ENCODE results near the gene KLHL35.

Gene KLHL35

DNA sequence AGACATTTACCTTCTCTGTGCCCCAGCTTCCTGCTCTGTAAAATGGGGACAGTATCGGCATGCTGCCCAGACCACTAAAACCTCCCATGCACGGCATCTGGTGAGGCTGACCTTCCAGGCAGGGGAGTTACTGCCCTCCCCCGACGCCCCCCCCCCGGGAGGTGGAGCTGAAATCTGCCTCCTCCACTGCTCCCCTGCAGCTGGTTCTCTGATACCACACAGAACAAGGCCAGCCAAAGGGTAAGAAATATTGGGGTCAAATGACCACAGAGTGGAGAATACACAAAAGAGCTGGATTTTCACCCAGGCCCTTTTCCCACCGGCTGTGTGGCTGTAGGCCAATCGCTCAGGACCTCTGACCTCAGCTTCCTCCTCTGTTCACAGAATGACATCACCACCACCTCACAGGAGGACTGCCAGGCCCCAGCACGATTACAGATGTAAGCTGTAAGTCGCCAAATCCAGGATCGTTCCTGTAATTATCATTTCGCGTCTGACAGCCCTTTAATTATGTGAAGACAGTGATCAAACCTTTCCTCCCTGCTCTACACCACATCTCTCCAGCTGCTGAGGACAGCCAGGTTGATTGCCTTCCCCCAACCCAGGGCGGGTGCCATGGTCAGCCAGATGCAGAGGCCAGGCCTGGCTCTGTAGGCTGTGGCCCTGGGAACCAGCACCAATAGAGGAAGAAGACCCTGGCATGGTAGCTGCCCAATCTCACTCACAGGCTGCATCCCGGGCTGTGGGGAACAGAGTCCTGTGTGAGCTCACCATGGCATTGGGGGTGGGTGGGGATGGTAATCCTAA is 35.7 kb upstream of the KLHL35 start:
- ChIA-PET POLR2A (no interaction called here), CTCF (interaction anchor here (0.8 to 1.2 kb wide), 3 partner anchors 13 to 63 kb away, joined by 3 to 5 read pairs (median 3); no protein-coding TSS in a partner anchor)
- Histone ChIP-seq H3K9me3 (ENCODE audit: control extremely low read depth in 1 of 5, control insufficient read depth in 4 of 5, insufficient read depth in 2 of 5, low read depth in 1 of 5, low read length in 4 of 5) (no peaks in the 10 kb centered on the region), H3K4me3 (ENCODE audit: control insufficient read depth in 1 of 7, extremely low read depth in 1 of 7, insufficient read depth in 4 of 7, low read depth in 2 of 7, low read length in 6 of 7) (no peak overlapping the region), H3K36me3 (ENCODE audit: control insufficient read depth in 4 of 4, insufficient read depth in 4 of 4, low read length in 3 of 4) (no peaks in the 10 kb centered on the region), H3K4me1 (ENCODE audit: control extremely low read depth in 1 of 4, control insufficient read depth in 4 of 4, insufficient read depth in 4 of 4, low read length in 3 of 4) (peaks cover 0 to 10% (median 0%) of the 10 kb centered on the region in 4 experiments), H3K27ac (ENCODE audit: insufficient read depth in 1 of 2, low read depth in 1 of 2, low read length in 2 of 2, poor library complexity in 1 of 2, severe bottlenecking in 2 of 2) (no peak overlapping the region), H3K27me3 (replicated peaks in 2 of 5; ENCODE audit: control insufficient read depth in 4 of 5, insufficient read depth in 5 of 5, low read length in 4 of 5) (no peaks in the 10 kb centered on the region)
- no peak for DNase-seq
- 97% methylated on average over 10 of the region's 14 CpGs for WGBS (ENCODE audit: insufficient coverage)

DNA sequence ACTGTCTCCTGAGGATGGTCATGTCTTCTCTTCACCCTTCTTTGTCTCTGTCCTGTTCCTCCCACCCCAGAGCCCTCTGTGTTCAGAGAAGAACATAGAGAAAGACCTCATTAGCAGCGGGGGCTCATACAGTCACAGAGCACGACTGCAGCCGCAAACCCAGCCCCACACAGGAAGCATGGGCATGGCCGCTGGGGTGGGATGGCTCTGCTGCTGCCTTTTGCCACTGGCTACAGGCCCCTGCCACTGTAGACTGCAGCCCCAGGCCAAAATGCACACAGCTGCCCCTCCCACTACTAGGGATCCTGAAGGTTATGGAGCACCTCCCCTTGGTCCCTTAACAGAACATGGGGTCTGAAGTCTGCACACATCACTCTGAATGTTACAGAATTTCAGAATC is 34.9 kb upstream of the KLHL35 start:
- CTCF ChIA-PET, result interaction anchor here (1.2 kb wide), 1 partner anchor 12 kb away, joined by 3 read pairs; no protein-coding TSS in a partner anchor
- H3K4me3 ChIP-seq (ENCODE audit: control insufficient read depth in 1 of 7, extremely low read depth in 1 of 7, insufficient read depth in 4 of 7, low read depth in 2 of 7, low read length in 6 of 7), result no peak overlapping the region
- H3K9me3 ChIP-seq (ENCODE audit: control extremely low read depth in 1 of 5, control insufficient read depth in 4 of 5, insufficient read depth in 2 of 5, low read depth in 1 of 5, low read length in 4 of 5), result no peaks in the 10 kb centered on the region
- no peaks in the 10 kb centered on the region for H3K36me3 ChIP-seq (ENCODE audit: control insufficient read depth in 4 of 4, insufficient read depth in 4 of 4, low read length in 3 of 4)
- no peaks in the 10 kb centered on the region for H3K27me3 ChIP-seq (replicated peaks in 2 of 5; ENCODE audit: control insufficient read depth in 4 of 5, insufficient read depth in 5 of 5, low read length in 4 of 5)
- DNase-seq, result no peak
- H3K27ac ChIP-seq (ENCODE audit: insufficient read depth in 1 of 2, low read depth in 1 of 2, low read length in 2 of 2, poor library complexity in 1 of 2, severe bottlenecking in 2 of 2), result no peak overlapping the region
- POLR2A ChIA-PET, result no interaction called here
- 74% methylated on average over 4 of the region's 4 CpGs for WGBS (ENCODE audit: insufficient coverage)
- H3K4me1 ChIP-seq (ENCODE audit: control extremely low read depth in 1 of 4, control insufficient read depth in 4 of 4, insufficient read depth in 4 of 4, low read length in 3 of 4), result peaks cover 0 to 15% (median 1%) of the 10 kb centered on the region in 4 experiments

DNA sequence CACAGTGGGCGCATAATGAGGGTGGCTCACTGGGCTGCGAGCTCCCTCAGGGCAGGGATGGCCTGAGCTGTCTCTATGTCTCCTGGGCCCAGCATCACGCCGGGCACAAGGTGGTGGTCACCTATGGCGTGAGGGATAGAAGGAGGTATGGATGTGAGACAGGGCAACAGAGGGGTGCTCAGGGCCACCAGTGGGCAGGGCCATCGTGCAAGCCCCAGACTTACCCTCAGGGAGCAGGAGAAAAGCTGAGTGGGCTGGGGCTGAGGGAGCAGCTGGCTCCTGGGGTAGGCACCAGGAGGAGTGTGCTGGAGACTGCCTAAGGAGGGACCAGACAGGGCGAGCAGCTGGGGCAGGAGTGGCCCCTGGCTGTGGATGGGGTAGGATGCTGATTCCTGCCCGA is 34.3 kb upstream of the KLHL35 start:
- no peak for DNase-seq
- Histone ChIP-seq H3K4me3 (ENCODE audit: control insufficient read depth in 1 of 7, extremely low read depth in 1 of 7, insufficient read depth in 4 of 7, low read depth in 2 of 7, low read length in 6 of 7) (no peak overlapping the region), H3K9me3 (ENCODE audit: control extremely low read depth in 1 of 5, control insufficient read depth in 4 of 5, insufficient read depth in 2 of 5, low read depth in 1 of 5, low read length in 4 of 5) (no peaks in the 10 kb centered on the region), H3K4me1 (ENCODE audit: control extremely low read depth in 1 of 4, control insufficient read depth in 4 of 4, insufficient read depth in 4 of 4, low read length in 3 of 4) (peaks cover 0 to 15% (median 1%) of the 10 kb centered on the region in 4 experiments), H3K27me3 (replicated peaks in 2 of 5; ENCODE audit: control insufficient read depth in 4 of 5, insufficient read depth in 5 of 5, low read length in 4 of 5) (no peaks in the 10 kb centered on the region), H3K36me3 (ENCODE audit: control insufficient read depth in 4 of 4, insufficient read depth in 4 of 4, low read length in 3 of 4) (no peaks in the 10 kb centered on the region), H3K27ac (ENCODE audit: insufficient read depth in 1 of 2, low read depth in 1 of 2, low read length in 2 of 2, poor library complexity in 1 of 2, severe bottlenecking in 2 of 2) (no peak overlapping the region)
- 98% methylated on average over 5 of the region's 8 CpGs for WGBS (ENCODE audit: insufficient coverage)
- POLR2A ChIA-PET, result no interaction called here
- CTCF ChIA-PET, result interaction anchor here (1.0 kb wide), 1 partner anchor 21 kb away, joined by 3 read pairs; no protein-coding TSS in a partner anchor

- H3K36me3 ChIP-seq (ENCODE audit: control insufficient read depth in 4 of 4, insufficient read depth in 4 of 4, low read length in 3 of 4), result no peaks in the 10 kb centered on the region
- no peaks in the 10 kb centered on the region for H3K9me3 ChIP-seq (ENCODE audit: control extremely low read depth in 1 of 5, control insufficient read depth in 4 of 5, insufficient read depth in 2 of 5, low read depth in 1 of 5, low read length in 4 of 5)
- WGBS (ENCODE audit: insufficient coverage), result 97% methylated on average over 9 of the region's 11 CpGs
- no peaks in the 10 kb centered on the region for H3K27me3 ChIP-seq (replicated peaks in 2 of 5; ENCODE audit: control insufficient read depth in 4 of 5, insufficient read depth in 5 of 5, low read length in 4 of 5)
- no peak overlapping the region for H3K4me3 ChIP-seq (ENCODE audit: control insufficient read depth in 1 of 7, extremely low read depth in 1 of 7, insufficient read depth in 4 of 7, low read depth in 2 of 7, low read length in 6 of 7)
- CTCF ChIA-PET, result interaction anchor here (1.0 to 2.8 kb wide), 3 partner anchors 12 to 67 kb away, joined by 3 to 10 read pairs (median 4); no protein-coding TSS in a partner anchor
- POLR2A ChIA-PET, result no interaction called here
- peaks cover 0 to 15% (median 1%) of the 10 kb centered on the region in 4 experiments for H3K4me1 ChIP-seq (ENCODE audit: control extremely low read depth in 1 of 4, control insufficient read depth in 4 of 4, insufficient read depth in 4 of 4, low read length in 3 of 4)
- H3K27ac ChIP-seq (ENCODE audit: insufficient read depth in 1 of 2, low read depth in 1 of 2, low read length in 2 of 2, poor library complexity in 1 of 2, severe bottlenecking in 2 of 2), result no peak overlapping the region
- DNase-seq, result no peak
These were observed 32.9 kb upstream of the KLHL35 start for GRCh38 chr11:75465701-75466531.

- no peak for DNase-seq
- Histone ChIP-seq H3K27me3 (replicated peaks in 2 of 5; ENCODE audit: control insufficient read depth in 4 of 5, insufficient read depth in 5 of 5, low read length in 4 of 5) (no peaks in the 10 kb centered on the region), H3K4me1 (ENCODE audit: control extremely low read depth in 1 of 4, control insufficient read depth in 4 of 4, insufficient read depth in 4 of 4, low read length in 3 of 4) (peaks cover 0 to 8% (median 1%) of the 10 kb centered on the region in 4 experiments), H3K9me3 (ENCODE audit: control extremely low read depth in 1 of 5, control insufficient read depth in 4 of 5, insufficient read depth in 2 of 5, low read depth in 1 of 5, low read length in 4 of 5) (no peaks in the 10 kb centered on the region), H3K4me3 (ENCODE audit: control insufficient read depth in 1 of 7, extremely low read depth in 1 of 7, insufficient read depth in 4 of 7, low read depth in 2 of 7, low read length in 6 of 7) (no peak overlapping the region), H3K27ac (ENCODE audit: insufficient read depth in 1 of 2, low read depth in 1 of 2, low read length in 2 of 2, poor library complexity in 1 of 2, severe bottlenecking in 2 of 2) (no peak overlapping the region), H3K36me3 (ENCODE audit: control insufficient read depth in 4 of 4, insufficient read depth in 4 of 4, low read length in 3 of 4) (no peaks in the 10 kb centered on the region)
- ChIA-PET POLR2A (no interaction called here), CTCF (interaction anchor here (0.6 to 2.8 kb wide), 5 partner anchors 8 to 66 kb away, joined by 3 to 10 read pairs (median 4); no protein-coding TSS in a partner anchor)
- 74% methylated on average over 10 of the region's 11 CpGs for WGBS (ENCODE audit: insufficient coverage)
These were observed 30.2 kb upstream of the KLHL35 start for GRCh38 chr11:75463106-75463774.

GRCh38 chr11:75462117-75462653 is 29.2 kb upstream of the KLHL35 start:
- Histone ChIP-seq H3K27me3 (replicated peaks in 2 of 5; ENCODE audit: control insufficient read depth in 4 of 5, insufficient read depth in 5 of 5, low read length in 4 of 5) (no peaks in the 10 kb centered on the region), H3K4me1 (ENCODE audit: control extremely low read depth in 1 of 4, control insufficient read depth in 4 of 4, insufficient read depth in 4 of 4, low read length in 3 of 4) (peaks cover 0 to 5% (median 1%) of the 10 kb centered on the region in 4 experiments), H3K4me3 (ENCODE audit: control insufficient read depth in 1 of 7, extremely low read depth in 1 of 7, insufficient read depth in 4 of 7, low read depth in 2 of 7, low read length in 6 of 7) (no peak overlapping the region), H3K27ac (ENCODE audit: insufficient read depth in 1 of 2, low read depth in 1 of 2, low read length in 2 of 2, poor library complexity in 1 of 2, severe bottlenecking in 2 of 2) (no peak overlapping the region), H3K9me3 (ENCODE audit: control extremely low read depth in 1 of 5, control insufficient read depth in 4 of 5, insufficient read depth in 2 of 5, low read depth in 1 of 5, low read length in 4 of 5) (no peaks in the 10 kb centered on the region), H3K36me3 (ENCODE audit: control insufficient read depth in 4 of 4, insufficient read depth in 4 of 4, low read length in 3 of 4) (no peaks in the 10 kb centered on the region)
- CTCF ChIA-PET, result interaction anchor here (1.1 to 1.6 kb wide), 2 partner anchors 11 to 71 kb away, joined by 3 to 5 read pairs; no protein-coding TSS in a partner anchor
- POLR2A ChIA-PET, result no interaction called here
- no peak for DNase-seq
- 95% methylated on average over 4 of the region's 5 CpGs for WGBS (ENCODE audit: insufficient coverage)

All from common myeloid progenitor, CD34-positive (primary cell).